HepG2 (cell line): ENCODE data around the gene KRT79.

Experiments
- CHCHD3 ChIP-seq: sonication (generic); formaldehyde crosslinking; IDR thresholded peaks from 2 replicates; pipeline ENCODE4 v1.8.0; 2022; ENCODE audit warnings: mild to moderate bottlenecking, missing genetic modification reagents, moderate library complexity
- CHD2 ChIP-seq: IDR thresholded peaks from 2 replicates; pipeline ENCODE4 v1.6.1; 2011; ENCODE audit warnings: low read depth, low read length, improper control_type of control experiment
- DNMT1 ChIP-seq: sonication (generic); formaldehyde crosslinking; IDR thresholded peaks from 2 replicates; pipeline ENCODE4 v1.5.1; 2020; ENCODE audit warnings: mild to moderate bottlenecking, missing genetic modification reagents
- EZH2 ChIP-seq: conservative IDR thresholded peaks from 2 replicates; pipeline ENCODE4 v1.6.1; 2012; ENCODE audit warnings: mild to moderate bottlenecking, low read depth, low read length, moderate library complexity
- NR2C2 ChIP-seq: sonication (generic); formaldehyde crosslinking; IDR thresholded peaks from 2 replicates; pipeline ENCODE4 v1.4.0; 2020; ENCODE audit warnings: missing genetic modification reagents, mild to moderate bottlenecking, moderate library complexity, borderline replicate concordance
- REST ChIP-seq, 2 experiments: IDR thresholded peaks; 2 replicates each; pipeline ENCODE4 v1.6.1; 2011 to 2012; ENCODE audit warnings: low read length in 2 of 2, borderline replicate concordance in 1 of 2, low read depth in 1 of 2, mild to moderate bottlenecking in 1 of 2, moderate library complexity in 1 of 2
- ZNF12 ChIP-seq: sonication (generic); formaldehyde crosslinking; IDR thresholded peaks from 2 replicates; pipeline ENCODE4 v1.5.0; 2020; ENCODE audit warnings: missing genetic modification reagents
- TF ChIP-seq, protein P1 (sequence below): IDR thresholded peaks from 2 replicates; pipeline ENCODE4 v1.6.1; 2012; ENCODE audit warnings: inconsistent platforms
- TF ChIP-seq, protein P2 (sequence below): sonication (generic); formaldehyde crosslinking; IDR thresholded peaks from 2 replicates; pipeline ENCODE4 v1.5.0; 2020; ENCODE audit warnings: mild to moderate bottlenecking, missing genetic modification reagents, moderate library complexity

GRCh38 chr12:52826611-52827498 lies 7.3 kb downstream of the KRT79 start:
- TF ChIP-seq, protein P1, sequence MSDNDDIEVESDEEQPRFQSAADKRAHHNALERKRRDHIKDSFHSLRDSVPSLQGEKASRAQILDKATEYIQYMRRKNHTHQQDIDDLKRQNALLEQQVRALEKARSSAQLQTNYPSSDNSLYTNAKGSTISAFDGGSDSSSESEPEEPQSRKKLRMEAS: no peak
- no peak for TF ChIP-seq EZH2
- TF ChIP-seq, protein P2, sequence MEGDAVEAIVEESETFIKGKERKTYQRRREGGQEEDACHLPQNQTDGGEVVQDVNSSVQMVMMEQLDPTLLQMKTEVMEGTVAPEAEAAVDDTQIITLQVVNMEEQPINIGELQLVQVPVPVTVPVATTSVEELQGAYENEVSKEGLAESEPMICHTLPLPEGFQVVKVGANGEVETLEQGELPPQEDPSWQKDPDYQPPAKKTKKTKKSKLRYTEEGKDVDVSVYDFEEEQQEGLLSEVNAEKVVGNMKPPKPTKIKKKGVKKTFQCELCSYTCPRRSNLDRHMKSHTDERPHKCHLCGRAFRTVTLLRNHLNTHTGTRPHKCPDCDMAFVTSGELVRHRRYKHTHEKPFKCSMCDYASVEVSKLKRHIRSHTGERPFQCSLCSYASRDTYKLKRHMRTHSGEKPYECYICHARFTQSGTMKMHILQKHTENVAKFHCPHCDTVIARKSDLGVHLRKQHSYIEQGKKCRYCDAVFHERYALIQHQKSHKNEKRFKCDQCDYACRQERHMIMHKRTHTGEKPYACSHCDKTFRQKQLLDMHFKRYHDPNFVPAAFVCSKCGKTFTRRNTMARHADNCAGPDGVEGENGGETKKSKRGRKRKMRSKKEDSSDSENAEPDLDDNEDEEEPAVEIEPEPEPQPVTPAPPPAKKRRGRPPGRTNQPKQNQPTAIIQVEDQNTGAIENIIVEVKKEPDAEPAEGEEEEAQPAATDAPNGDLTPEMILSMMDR: no peak
- TF ChIP-seq ZNF12: no peak
- TF ChIP-seq CHD2: no peak
- TF ChIP-seq REST (IDR thresholded peaks at IDR 0.05; ENCODE audit: borderline replicate concordance in 1 of 2, low read depth in 1 of 2, low read length in 2 of 2): no peak
- no peak for TF ChIP-seq DNMT1
- TF ChIP-seq CHCHD3 (CRISPR knock-in tag): no peak
- no peak for TF ChIP-seq NR2C2 (CRISPR knock-in tag)
